Dedifferentiated amniotic fluid mesenchymal stem cell (primary cell): ENCODE measurements around the gene ZFYVE9.
A peak's percentile ranks its signal among the peaks of the same experiment; 100 is the strongest.

Experiments
- DNase-seq: peaks from one replicate; pipeline ENCODE4 v3.0.0-alpha.2; 2016; ENCODE audit errors: extremely low spot score

Gene ZFYVE9

DNA sequence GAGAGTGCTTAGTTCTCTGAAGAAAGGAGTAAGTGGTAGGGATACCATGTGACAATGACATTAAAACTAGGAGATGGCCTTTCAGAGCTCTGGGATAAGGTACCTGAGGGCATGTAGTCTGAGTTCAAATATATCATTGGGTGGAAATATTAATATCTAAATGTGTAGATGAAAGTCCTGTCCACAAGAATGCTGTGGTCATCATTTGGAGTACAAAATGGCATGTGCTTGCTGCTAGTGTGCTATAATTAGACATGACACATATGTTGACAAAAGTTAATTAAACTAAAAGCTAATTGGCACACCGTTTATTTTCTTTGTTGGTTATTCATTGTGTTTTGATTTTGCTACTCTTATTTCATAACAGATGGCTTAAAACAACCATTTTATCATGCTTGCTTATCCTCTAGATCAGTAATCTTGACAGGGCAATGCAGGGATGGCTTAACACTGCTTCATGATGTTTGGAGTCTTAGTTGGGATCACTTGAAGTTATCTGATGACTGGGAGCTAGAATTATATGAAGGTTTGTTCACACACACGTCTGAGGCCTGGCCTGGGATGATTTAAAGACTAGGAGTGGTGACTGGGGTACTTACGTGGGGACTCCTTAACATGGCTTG is 193.1 kb downstream of the ZFYVE9 start:
- DNase-seq = no peak

- no peak for DNase-seq
Measured at GRCh38 chr1:52337439-52337838, 195.6 kb downstream of the ZFYVE9 start.

DNA sequence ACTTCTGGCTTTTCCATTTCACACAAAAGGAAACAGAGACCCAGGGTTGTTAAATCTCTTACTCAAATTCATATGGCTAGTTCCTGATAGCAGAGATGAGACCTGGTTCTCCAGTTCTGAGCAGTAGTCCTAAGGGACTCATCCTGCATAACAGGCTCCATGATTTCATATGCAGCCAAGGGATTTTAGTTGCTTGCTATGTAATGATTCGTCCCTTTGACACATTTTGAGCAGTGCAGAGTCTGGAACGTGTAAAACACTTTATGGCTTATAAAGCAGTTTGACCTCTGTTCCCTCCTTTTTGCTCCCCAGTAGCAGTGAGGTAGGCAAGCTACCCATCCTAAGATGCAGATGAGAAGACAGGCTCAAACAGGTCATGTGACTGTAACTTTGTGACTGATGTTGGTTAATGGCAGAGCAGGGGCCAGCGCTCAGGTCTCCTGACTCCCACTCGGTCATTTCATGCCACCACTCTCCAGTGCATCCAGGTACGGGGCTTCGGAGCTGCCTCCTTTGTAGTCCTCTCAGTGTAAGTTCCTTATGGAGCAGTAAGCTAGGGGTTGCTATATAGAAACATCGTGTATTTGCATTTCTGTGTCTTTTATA is 199.9 kb downstream of the ZFYVE9 start:
- no peak for DNase-seq

- DNase-seq = no peak
Measured at GRCh38 chr1:52343979-52344378, 202.1 kb downstream of the ZFYVE9 start.

- DNase-seq = no peak
Measured at GRCh38 chr1:52345252-52345651, 203.4 kb downstream of the ZFYVE9 start.

GRCh38 chr1:52346653-52347052 is 204.8 kb downstream of the ZFYVE9 start:
- no peak for DNase-seq

DNA sequence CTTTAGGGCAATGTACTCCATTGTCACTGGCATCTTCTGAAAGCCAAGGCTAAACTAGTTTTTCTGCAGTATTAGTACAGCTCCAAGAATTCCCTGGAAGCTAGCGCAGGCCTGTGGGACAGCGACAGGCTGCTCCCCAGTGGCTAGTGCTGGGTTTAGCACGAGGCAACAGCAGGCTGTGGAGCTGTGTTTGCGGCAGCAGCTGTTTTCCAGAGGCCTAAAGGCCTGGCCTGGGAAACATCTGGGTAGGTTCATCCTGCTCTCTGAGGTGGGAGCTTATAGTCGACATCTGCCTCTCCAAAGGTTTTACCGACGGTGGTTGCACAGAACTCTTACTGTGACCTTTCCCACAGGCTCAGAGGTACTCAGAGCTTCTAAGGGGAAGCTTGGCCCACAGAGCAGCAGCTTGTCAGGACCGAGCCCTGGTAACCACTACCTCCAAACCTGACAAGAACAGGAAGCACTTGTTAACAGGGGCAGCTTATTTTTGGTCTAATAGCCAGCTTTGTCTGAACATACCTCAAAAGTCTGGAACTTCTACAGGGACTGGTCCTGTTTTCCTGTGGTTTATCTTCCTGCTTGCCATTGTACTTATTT is 206.9 kb downstream of the ZFYVE9 start:
- peak; percentile 22 for DNase-seq

DNA sequence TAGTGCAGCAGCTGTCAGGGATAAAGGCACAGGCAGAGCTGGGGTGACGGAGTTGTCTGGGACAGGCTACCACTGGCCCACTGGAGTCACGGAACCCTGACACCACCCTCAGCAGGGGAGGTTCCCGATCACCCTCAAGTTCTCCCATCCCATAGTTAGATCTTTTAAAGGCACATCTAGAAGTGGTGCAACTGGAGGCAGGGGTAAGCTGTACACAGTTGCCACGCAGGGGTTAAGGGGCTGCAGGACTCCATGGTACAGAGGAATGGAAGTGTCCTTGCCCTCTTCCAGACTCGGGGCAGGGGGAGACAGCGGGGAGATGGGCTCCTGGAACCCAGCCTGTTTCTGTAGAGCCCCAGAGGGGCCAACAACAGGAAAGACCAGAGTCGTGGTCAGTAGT is 210.8 kb downstream of the ZFYVE9 start:
- no peak for DNase-seq

DNA sequence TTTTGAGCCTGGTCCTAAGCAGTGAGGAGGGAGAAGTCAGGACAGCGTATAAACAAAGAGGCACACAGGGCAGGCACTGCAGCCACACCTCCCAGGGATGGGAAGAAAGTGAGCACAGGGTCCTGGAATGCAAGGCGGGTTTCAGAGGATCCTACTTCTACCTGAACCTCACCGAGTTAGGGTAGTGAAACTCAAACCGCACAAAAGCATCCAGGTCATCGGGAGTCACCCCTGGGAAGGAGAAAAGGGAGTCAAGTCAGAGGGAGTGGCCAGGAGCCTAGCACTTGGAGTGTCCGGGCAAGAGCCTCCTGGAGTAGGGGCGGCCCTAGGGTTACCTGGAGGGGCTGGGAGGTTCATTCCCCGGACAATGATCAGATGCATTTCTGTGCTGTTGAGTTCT is 213.5 kb downstream of the ZFYVE9 start:
- no peak for DNase-seq

- no peak for DNase-seq
Measured at GRCh38 chr1:52355847-52356505, 214.1 kb downstream of the ZFYVE9 start.

- no peak for DNase-seq
Measured at GRCh38 chr1:52356818-52357355, 215.0 kb downstream of the ZFYVE9 start.

- no peak for DNase-seq
Measured at GRCh38 chr1:52357397-52357796, 215.5 kb downstream of the ZFYVE9 start.

- DNase-seq = no peak
Measured at GRCh38 chr1:52358851-52359497, 217.1 kb downstream of the ZFYVE9 start.

GRCh38 chr1:52359676-52360594 is 218.0 kb downstream of the ZFYVE9 start:
- no peak for DNase-seq

DNA sequence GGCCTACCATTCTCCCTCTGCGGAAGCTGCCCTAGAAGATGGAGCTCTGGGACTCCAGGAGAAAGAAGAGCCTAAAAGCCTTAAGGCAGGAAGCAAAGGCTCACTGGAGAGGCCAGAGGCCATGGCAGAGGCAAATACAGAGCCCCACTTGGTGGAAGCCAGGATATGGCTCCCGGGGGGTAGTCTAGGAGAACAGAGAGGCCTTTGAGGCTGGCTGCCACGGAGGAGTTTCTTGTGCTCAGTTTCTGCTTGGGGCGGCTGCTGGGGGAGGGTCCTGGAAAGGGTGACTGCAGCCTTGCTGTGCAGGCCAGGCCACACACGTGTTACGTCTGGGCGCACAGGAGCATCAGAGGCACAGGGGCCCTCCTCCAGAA is 218.7 kb downstream of the ZFYVE9 start:
- DNase-seq = no peak

DNA sequence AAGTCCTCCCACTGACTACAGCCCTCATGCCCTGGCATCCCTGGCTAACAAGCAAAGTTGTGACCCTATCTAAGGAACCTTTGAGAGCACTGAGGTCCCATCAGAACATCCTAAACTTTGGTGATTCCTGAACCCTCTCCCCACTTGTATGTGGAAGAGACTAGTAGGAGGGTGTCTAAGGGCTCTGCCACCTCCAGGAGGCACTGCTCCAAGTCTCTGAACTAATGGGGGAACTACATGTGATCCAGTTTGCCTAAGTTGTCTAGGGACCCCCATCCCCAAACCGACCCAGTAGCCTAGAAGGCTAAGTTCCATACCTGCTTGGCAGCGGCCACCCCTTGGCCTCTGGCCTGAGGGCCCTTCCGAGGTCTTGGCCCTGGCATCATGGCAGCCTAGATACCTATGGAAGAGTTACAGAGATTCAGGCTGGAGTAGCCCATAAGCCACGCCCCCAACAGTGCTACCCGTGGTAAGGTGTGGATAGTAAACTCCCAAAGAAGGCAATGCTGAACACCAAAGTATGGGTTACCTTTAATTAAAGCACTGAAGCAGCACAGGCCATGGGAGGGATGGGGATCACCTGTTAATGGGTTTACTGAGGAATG is 222.4 kb downstream of the ZFYVE9 start:
- no peak for DNase-seq

DNA sequence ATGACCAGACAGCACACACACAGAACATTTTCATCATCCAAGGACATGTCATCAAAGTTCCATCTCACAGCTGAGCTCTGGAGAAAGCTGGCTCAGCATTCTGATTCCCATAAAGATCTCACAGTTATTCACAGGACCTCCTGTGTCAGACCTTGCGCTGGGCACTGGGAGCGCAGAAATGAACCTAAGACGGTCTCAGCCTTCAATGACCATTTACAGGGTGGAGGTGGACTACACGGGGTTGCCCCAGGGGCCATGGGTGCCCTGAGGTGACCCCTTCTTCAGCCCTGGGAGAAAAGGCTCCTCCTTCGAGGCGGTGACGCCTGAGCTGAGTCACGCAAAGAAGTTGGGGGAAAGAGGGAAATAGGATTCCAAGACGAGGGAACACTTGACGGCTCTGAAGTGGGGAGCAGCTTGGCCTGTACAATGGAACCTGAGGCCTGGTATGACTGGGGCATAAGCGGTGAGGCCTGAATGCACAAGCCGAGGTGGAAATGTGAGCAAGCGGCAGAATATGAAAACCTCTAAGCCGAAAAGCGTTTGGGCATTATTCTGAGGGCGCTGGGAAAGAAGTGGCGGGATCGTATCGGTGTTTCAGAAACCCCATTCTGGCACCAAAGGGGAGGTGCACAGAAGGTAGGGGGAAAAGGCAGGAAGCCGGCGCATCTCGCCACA is 223.3 kb downstream of the ZFYVE9 start:
- DNase-seq = peak; percentile 61

DNA sequence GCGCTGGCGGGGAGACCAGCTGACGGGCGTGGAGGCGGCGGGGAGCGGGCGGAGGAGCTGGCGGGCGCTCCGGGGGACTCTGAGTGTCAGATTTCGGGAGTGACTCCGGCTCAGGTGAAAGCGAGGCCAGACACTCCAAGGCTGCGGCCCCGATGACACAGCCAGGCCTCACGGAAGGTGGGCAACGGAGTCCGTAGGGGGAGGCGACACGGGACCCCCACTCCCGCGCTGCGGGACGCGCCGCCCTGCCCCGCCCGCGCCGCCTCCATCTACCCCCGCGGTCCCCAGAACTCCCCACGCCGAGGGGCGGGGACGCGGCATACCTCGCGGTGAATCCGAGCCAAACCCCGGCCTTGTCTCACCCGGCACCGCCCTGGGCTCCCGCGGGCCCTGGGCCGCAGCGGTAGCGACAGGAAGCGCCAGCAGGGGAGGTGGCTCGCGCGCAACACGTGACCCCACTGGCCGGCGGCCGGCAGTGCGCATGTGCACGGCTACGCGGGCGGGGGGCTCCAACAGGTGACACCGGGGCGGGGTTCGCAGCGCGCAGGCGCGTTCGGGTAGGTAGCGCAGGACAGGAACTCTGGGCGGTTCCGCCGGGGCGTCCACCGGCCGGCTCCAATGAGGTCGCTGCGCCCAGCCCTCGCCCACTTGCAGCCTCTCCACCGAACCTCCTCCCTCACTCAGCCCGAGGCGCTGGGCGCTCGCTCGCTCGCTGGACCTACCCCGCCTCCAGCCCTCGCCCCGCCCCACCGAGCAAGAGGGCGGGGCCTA is 224.0 kb downstream of the ZFYVE9 start, which contains the start of gene CC2D1B:
Gene CC2D1B, minus strand, starts transcription at position 460 of the 771 bp plus-strand sequence. CDS start 1,585 bp downstream, outside the sequence.
- DNase-seq = peak; percentile 92

DNA sequence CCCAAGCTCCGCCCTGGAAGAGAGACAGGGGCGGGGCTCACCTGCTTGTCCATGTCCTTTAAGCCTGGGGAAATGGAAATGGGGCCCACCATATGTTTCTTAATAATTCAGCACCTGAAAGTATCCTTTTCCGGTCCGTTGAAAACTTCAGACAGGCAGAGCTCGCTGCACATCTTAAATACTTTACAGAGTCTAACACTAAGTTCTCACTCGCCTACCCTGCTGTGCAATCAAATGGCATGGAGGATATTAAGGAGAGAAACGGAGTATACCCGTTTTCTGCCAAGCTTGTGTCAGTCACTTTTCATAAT is 224.6 kb downstream of the ZFYVE9 start:
- no peak for DNase-seq
